Measurements from ENCODE around the gene ACAA2. TPM values are rescaled to one million over a fixed set of nuclear protein-coding genes. Genes with fewer than 3 reads are reported as not detected.
A peak's percentile ranks its signal among the peaks of the same experiment; 100 is the strongest.

The ACAA2 gene
- total and polyA plus RNA-seq, 5 experiments from 2014 or later: 27.2 to 106 (median 59.7) TPM

- Mint-ChIP-seq H3K27ac (no peak overlapping the region), H3K4me1 (peaks cover 0 to 4% (median 0%) of the 10 kb centered on the region in 4 donors), H3K36me3 (no peaks in the 10 kb centered on the region), H3K27me3 (peaks cover 1 to 25% (median 14%) of the 10 kb centered on the region in 5 donors), H3K4me3 (no peak overlapping the region), H3K9me3 (no peaks in the 10 kb centered on the region)
- no peak for DNase-seq
- POLR2A ChIA-PET: no interaction called here
- no peak for ATAC-seq
These were observed 39.7 kb upstream of the ACAA2 start for GRCh38 chr18:49853011-49853410.

- no peak for DNase-seq
- peaks cover 0 to 4% (median 0%) of the 10 kb centered on the region in 4 donors for H3K4me1 Mint-ChIP-seq
These were observed 38.3 kb upstream of the ACAA2 start for GRCh38 chr18:49851624-49852023.

GRCh38 chr18:49850636-49851035 lies 37.3 kb upstream of the ACAA2 start:
- no peaks in the 10 kb centered on the region for H3K9me3 Mint-ChIP-seq
- no peak for DNase-seq
- peaks cover 4 to 41% (median 23%) of the 10 kb centered on the region in 5 donors for H3K27me3 Mint-ChIP-seq
- no peak overlapping the region for H3K27ac Mint-ChIP-seq
- no peak overlapping the region for H3K4me3 Mint-ChIP-seq
- POLR2A ChIA-PET: no interaction called here
- no peak for ATAC-seq
- H3K36me3 Mint-ChIP-seq: peaks cover 0 to 3% (median 0%) of the 10 kb centered on the region in 3 donors
- peaks cover 0 to 4% (median 0%) of the 10 kb centered on the region in 4 donors for H3K4me1 Mint-ChIP-seq

More at GRCh38 chr18:49851624-49852023, 38.3 kb upstream of the ACAA2 start:
- H3K27ac Mint-ChIP-seq: peak overlapping the region in 1 of 10 donors; percentile 67
- POLR2A ChIA-PET: no interaction called here
- no peak overlapping the region for H3K4me3 Mint-ChIP-seq
- H3K9me3 Mint-ChIP-seq: no peaks in the 10 kb centered on the region
- peaks cover 0 to 3% (median 0%) of the 10 kb centered on the region in 3 donors for H3K36me3 Mint-ChIP-seq
- H3K27me3 Mint-ChIP-seq: peaks cover 4 to 38% (median 23%) of the 10 kb centered on the region in 5 donors
- ATAC-seq: no peak

GRCh38 chr18:49849331-49850217 lies 36.2 kb upstream of the ACAA2 start:
- H3K27ac Mint-ChIP-seq: peak overlapping the region in 1 of 10 donors; percentile 18
- POLR2A ChIA-PET: no interaction called here
- no peak for ATAC-seq
- H3K27me3 Mint-ChIP-seq: peaks cover 4 to 41% (median 23%) of the 10 kb centered on the region in 5 donors
- peaks cover 0 to 2% (median 0%) of the 10 kb centered on the region in 4 donors for H3K4me1 Mint-ChIP-seq
- DNase-seq: no peak
- H3K9me3 Mint-ChIP-seq: no peaks in the 10 kb centered on the region
- peaks cover 0 to 3% (median 0%) of the 10 kb centered on the region in 3 donors for H3K36me3 Mint-ChIP-seq
- no peak overlapping the region for H3K4me3 Mint-ChIP-seq

- H3K27me3 Mint-ChIP-seq: peaks cover 4 to 41% (median 23%) of the 10 kb centered on the region in 5 donors
- H3K4me3 Mint-ChIP-seq: no peak overlapping the region
- DNase-seq (no peak), ATAC-seq (no peak)
- peak overlapping the region in 3 of 10 donors; percentile 18 to 54 (median 20) for H3K27ac Mint-ChIP-seq
- POLR2A ChIA-PET: no interaction called here
- no peaks in the 10 kb centered on the region for H3K9me3 Mint-ChIP-seq
- H3K36me3 Mint-ChIP-seq: peaks cover 0 to 3% (median 0%) of the 10 kb centered on the region in 3 donors
- peaks cover 0 to 2% (median under 1%) of the 10 kb centered on the region in 4 donors for H3K4me1 Mint-ChIP-seq
These were observed 34.8 kb upstream of the ACAA2 start for GRCh38 chr18:49848115-49848514.

DNA sequence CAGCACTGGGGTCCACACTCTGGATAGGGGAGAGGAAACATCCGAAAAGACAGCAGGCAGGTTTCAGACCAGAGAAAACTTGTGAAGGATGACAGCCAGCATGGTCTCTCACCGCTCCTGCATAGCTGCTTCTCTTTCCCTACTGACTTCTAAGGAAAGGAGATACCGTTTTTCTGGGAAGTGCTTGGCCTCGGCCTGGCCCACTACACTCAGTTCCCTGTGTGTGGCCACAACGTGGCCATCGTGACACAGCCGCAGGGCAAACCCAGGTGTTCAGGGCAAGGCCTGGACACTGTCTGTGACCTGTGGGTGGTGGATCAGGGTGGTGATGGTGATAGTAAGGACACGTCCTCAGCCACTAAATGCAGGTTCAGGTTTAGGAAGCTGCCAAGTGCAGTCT lies 34.2 kb upstream of the ACAA2 start:
- Mint-ChIP-seq H3K4me3 (no peak overlapping the region), H3K36me3 (peaks cover 0 to 3% (median 0%) of the 10 kb centered on the region in 3 donors), H3K27me3 (peaks cover 4 to 41% (median 20%) of the 10 kb centered on the region in 5 donors), H3K9me3 (no peaks in the 10 kb centered on the region), H3K27ac (peak overlapping the region in 1 of 10 donors; percentile 18), H3K4me1 (peaks cover 0 to 3% (median 1%) of the 10 kb centered on the region in 4 donors)
- ATAC-seq (no peak), DNase-seq (no peak)
- POLR2A ChIA-PET: no interaction called here

GRCh38 chr18:49846718-49847470 lies 33.6 kb upstream of the ACAA2 start:
- POLR2A ChIA-PET: no interaction called here
- no peaks in the 10 kb centered on the region for H3K9me3 Mint-ChIP-seq
- H3K27me3 Mint-ChIP-seq: peaks cover 4 to 41% (median 20%) of the 10 kb centered on the region in 5 donors
- peak overlapping the region in 1 of 10 donors; percentile 38 for H3K27ac Mint-ChIP-seq
- no peak for ATAC-seq
- no peak for DNase-seq
- H3K4me3 Mint-ChIP-seq: no peak overlapping the region
- H3K4me1 Mint-ChIP-seq: peaks cover 0 to 3% (median 1%) of the 10 kb centered on the region in 4 donors
- H3K36me3 Mint-ChIP-seq: peaks cover 0 to 3% (median 0%) of the 10 kb centered on the region in 3 donors

DNA sequence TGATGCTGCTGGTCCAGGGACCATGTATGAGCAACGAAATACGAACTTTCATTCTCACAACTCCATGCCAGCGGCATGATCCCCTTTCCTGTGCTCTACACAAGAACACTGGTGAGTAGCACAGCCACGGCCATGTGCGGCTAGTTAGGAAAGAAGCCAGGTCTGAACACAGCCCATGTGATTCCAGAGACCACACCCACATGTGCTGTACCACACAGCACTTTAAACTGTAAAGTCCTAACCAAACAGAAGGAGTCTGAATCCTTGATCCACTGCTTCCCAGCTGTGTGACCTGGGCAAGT lies 33.0 kb upstream of the ACAA2 start:
- Mint-ChIP-seq H3K4me1 (peaks cover 0 to 3% (median 1%) of the 10 kb centered on the region in 4 donors), H3K27me3 (peaks cover 4 to 41% (median 20%) of the 10 kb centered on the region in 5 donors), H3K36me3 (peaks cover 0 to 3% (median 0%) of the 10 kb centered on the region in 3 donors), H3K27ac (no peak overlapping the region), H3K4me3 (no peak overlapping the region), H3K9me3 (peaks cover 0 to 1% (median 0%) of the 10 kb centered on the region in 9 donors)
- DNase-seq: no peak
- no peak for ATAC-seq
- POLR2A ChIA-PET: no interaction called here

GRCh38 chr18:49845629-49846360 lies 32.5 kb upstream of the ACAA2 start:
- Mint-ChIP-seq H3K27me3 (peaks cover 4 to 38% (median 16%) of the 10 kb centered on the region in 5 donors), H3K9me3 (peaks cover 0 to 1% (median 0%) of the 10 kb centered on the region in 9 donors), H3K4me1 (peaks cover 0 to 3% (median 1%) of the 10 kb centered on the region in 4 donors), H3K27ac (no peak overlapping the region), H3K36me3 (peaks cover 0 to 3% (median 0%) of the 10 kb centered on the region in 3 donors), H3K4me3 (no peak overlapping the region)
- no peak for DNase-seq
- POLR2A ChIA-PET: no interaction called here
- ATAC-seq: no peak

GRCh38 chr18:49844903-49845302 lies 31.6 kb upstream of the ACAA2 start:
- H3K9me3 Mint-ChIP-seq: peaks cover 0 to 8% (median 0%) of the 10 kb centered on the region in 9 donors
- H3K27ac Mint-ChIP-seq: no peak overlapping the region
- POLR2A ChIA-PET: no interaction called here
- H3K4me1 Mint-ChIP-seq: peaks cover 0 to 3% (median 0%) of the 10 kb centered on the region in 4 donors
- ATAC-seq (no peak), DNase-seq (no peak)
- peaks cover 0 to 3% (median 0%) of the 10 kb centered on the region in 3 donors for H3K36me3 Mint-ChIP-seq
- peaks cover 3 to 29% (median 12%) of the 10 kb centered on the region in 5 donors for H3K27me3 Mint-ChIP-seq
- H3K4me3 Mint-ChIP-seq: no peak overlapping the region

DNA sequence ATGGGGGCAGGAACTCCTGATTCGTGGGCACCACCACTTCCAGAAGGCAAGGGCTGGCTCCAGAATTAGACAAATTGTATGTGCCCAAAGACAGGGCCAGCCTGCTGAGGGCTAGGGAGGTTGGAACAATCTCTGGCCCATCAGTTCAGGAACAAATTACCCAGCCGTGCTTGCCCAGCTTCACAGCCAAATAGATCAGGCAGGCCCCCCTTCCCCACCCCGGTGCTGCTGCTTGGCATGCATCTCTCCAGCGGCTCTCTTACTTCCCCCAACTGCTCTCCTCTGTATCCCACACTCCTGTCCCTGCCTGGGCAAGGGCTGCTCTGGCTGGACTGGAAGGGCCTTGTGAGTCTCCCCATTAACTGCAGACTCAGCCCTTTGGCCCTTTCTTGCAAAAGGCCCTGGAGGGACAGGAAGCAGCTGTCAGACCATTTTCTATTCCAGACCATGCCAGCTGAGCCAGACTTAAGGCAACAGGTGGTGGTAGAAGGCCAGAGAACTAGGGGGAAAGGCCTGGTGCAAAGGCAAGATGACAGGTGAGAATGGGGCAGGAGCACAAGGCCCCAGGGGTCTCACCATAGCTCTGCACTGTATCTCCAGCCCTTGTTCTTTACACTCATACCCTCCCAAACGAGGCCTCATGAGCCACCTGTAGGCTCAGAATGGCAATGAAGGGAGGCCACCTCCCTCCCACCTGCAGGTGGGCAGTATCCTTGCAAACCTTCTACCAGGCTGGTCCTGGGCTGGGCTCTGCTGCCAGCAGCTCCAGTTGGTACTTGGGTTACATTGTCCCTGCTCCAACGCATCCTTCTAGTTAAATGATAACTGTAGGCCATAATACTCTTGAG lies 30.7 kb upstream of the ACAA2 start:
- no peak for ATAC-seq
- DNase-seq: no peak
- H3K4me3 Mint-ChIP-seq: no peak overlapping the region
- no peak overlapping the region for H3K27ac Mint-ChIP-seq
- POLR2A ChIA-PET: no interaction called here
- H3K36me3 Mint-ChIP-seq: peaks cover 0 to 3% (median 0%) of the 10 kb centered on the region in 3 donors
- peaks cover 0 to 10% (median 0%) of the 10 kb centered on the region in 9 donors for H3K9me3 Mint-ChIP-seq
- peaks cover 1 to 26% (median 12%) of the 10 kb centered on the region in 5 donors for H3K27me3 Mint-ChIP-seq
- peaks cover 0 to 3% (median 0%) of the 10 kb centered on the region in 4 donors for H3K4me1 Mint-ChIP-seq
